ENCODE measurements around the gene CERS4.

DNA sequence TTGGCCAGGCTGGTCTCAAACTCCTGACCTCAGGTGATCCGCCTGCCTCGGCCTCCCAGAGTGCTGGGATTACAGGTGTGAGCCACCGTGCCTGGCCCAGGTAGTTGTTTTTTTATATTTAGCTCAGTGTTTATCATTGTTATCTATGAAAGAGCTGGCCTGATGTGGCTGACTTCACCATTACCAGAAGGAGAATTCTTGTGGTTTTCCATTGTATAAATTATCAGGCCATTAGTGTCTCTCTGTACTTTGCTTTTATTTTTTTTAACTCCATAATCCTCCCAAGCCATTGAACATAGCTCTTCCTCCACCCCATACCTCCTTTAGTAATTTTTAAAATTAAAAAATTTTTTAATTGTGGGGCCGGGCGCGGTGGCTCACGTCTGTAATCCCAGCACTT, 24.2 kb downstream of the CERS4 start:
- TF ChIP-seq CTCF (conservative IDR thresholded peaks at IDR 0.05) (no peak), EZH2 (IDR thresholded peaks at IDR 0.05; ENCODE audit: low read depth) (no peak)
